GM12873 (cell line): ENCODE measurements around the gene PLK4.

Experiments used
- CTCF ChIP-seq: IDR thresholded peaks from 2 replicates; pipeline ENCODE4 v1.5.1; 2012; ENCODE audit warnings: low read depth, mild to moderate bottlenecking, moderate library complexity, low read length, control low read depth; ENCODE audit not compliant: insufficient read depth; ENCODE audit errors: missing control alignments

Gene PLK4

GRCh38 chr4:127880763-127881562 lies at the start of gene PLK4:
PLK4 (plus strand) TSS chr4:127880893; CDS start chr4:127881135, 242 bp downstream.
- no peak for TF ChIP-seq CTCF

DNA sequence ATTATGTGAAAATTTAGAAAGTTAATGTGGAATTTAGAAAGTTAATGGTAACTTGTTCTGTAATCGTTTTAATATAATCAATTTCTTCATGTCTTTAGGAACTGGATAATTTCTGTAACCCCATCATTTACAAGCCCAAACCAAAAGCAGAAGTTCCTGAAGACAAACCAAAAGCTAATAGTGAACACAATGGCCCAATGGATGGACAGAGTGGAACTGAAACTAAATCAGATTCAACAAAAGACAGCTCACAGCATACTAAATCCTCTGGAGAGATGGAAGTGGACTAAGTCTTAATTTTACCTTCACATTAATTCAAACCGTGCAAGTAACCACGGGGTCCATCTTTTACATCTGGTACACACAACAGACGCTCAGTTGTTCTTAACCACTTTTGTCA lies 48.1 kb upstream of the PLK4 start:
- TF ChIP-seq CTCF = no peak

GRCh38 chr4:127843704-127844600 lies 36.7 kb upstream of the PLK4 start:
- TF ChIP-seq CTCF = no peak

DNA sequence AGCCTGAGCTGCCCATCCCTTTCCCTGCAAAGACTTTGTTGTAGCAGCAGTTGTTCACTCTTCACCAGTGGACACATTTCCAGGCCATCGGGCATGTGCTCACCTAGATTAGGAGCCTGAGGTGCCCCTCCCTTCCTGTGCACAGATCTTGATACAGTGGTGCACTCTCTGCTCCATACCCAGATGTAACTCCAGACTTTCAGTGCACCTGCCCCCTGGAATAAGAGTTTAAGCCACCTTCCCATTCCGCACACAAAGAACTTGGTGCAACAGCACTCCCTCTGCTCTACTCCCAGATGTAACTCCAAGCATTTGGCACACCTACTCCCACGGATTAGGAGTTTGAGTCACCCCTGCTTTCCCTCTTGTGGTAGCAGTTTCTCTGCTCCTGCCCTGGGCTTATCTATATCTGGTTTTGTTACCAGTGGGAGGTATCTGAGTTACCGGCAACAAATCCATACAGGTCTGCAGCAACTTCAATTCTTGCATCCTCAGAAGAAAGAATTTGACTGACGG lies 36.0 kb upstream of the PLK4 start:
- no peak for TF ChIP-seq CTCF

- TF ChIP-seq CTCF = no peak
Measured at GRCh38 chr4:127846061-127846460, 34.6 kb upstream of the PLK4 start.

DNA sequence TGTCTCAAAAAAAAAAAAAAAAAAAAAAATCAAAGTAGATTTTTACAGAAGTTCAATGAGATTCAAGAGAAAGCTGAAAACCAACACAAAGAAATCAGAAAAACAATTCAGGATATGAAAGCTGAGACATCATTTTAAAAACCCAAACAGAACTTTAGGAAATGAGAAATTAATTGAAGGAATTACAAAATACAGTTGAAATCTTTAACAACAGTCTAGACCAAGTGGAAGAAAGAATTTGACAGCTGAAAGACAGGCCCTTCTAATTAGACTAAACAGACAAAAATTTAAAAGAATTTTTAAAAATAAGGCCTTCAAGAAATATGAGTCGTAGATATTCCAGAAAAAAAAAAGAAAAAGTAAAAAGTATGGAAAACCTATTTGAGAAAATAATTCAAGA lies 33.9 kb upstream of the PLK4 start:
- no peak for TF ChIP-seq CTCF
